GM19238 (cell line): ENCODE measurements around the gene PLCL2.

ENCODE experiments used
- DNase-seq: peaks from one replicate; pipeline ENCODE4 v3.0.0; 2011; ENCODE audit warnings: low spot score; ENCODE audit not compliant: insufficient read length

PLCL2 gene

GRCh38 chr3:16884748-16885592 is at the start of gene PLCL2:
Gene PLCL2, plus strand, starts transcription at chr3:16884955. Its CDS starts 85 bp downstream, at chr3:16885040.
- DNase-seq: peak; percentile 51

GRCh38 chr3:16836505-16837237 is 48.1 kb upstream of the PLCL2 start:
- DNase-seq: no peak

- no peak for DNase-seq
Measured at GRCh38 chr3:16837602-16838001, 47.2 kb upstream of the PLCL2 start.

- no peak for DNase-seq
Measured at GRCh38 chr3:16838561-16838960, 46.2 kb upstream of the PLCL2 start.

GRCh38 chr3:16839271-16840100 is 45.3 kb upstream of the PLCL2 start:
- no peak for DNase-seq

GRCh38 chr3:16840101-16840424 is 44.7 kb upstream of the PLCL2 start:
- DNase-seq: no peak

GRCh38 chr3:16841041-16841753 is 43.6 kb upstream of the PLCL2 start:
- DNase-seq: no peak

GRCh38 chr3:16841904-16842271 is 42.9 kb upstream of the PLCL2 start:
- DNase-seq: peak; percentile 27

GRCh38 chr3:16842272-16843270 is 42.2 kb upstream of the PLCL2 start:
- peak; percentile 12 for DNase-seq

- no peak for DNase-seq
Measured at GRCh38 chr3:16844222-16844621, 40.5 kb upstream of the PLCL2 start.

GRCh38 chr3:16844791-16845190 is 40.0 kb upstream of the PLCL2 start:
- DNase-seq: no peak

- DNase-seq: no peak
Measured at GRCh38 chr3:16846373-16847080, 38.2 kb upstream of the PLCL2 start.

- DNase-seq: no peak
Measured at GRCh38 chr3:16848007-16848406, 36.7 kb upstream of the PLCL2 start.

GRCh38 chr3:16849229-16849628 is 35.5 kb upstream of the PLCL2 start:
- DNase-seq: peak; percentile 10

GRCh38 chr3:16849795-16850194 is 35.0 kb upstream of the PLCL2 start:
- DNase-seq: no peak

GRCh38 chr3:16855497-16855896 is 29.3 kb upstream of the PLCL2 start:
- no peak for DNase-seq

- DNase-seq: no peak
Measured at GRCh38 chr3:16860234-16860633, 24.5 kb upstream of the PLCL2 start.

GRCh38 chr3:16861432-16861831 is 23.3 kb upstream of the PLCL2 start:
- no peak for DNase-seq

GRCh38 chr3:16864610-16865313 is 20.0 kb upstream of the PLCL2 start:
- DNase-seq: no peak
